NCI-H2081 (cell line): ENCODE results near the gene EFCAB9.
"Not testable (repeated sequence)": the region's sequence is repeated elsewhere in the genome, so short reads cannot be mapped to it uniquely, and the experiment has no call there.

Experiments
- DNase-seq, 2 experiments: peaks; one replicate each; lab custom pipeline; 2025; lab: John Stamatoyannopoulos, UW

Gene EFCAB9

DNA sequence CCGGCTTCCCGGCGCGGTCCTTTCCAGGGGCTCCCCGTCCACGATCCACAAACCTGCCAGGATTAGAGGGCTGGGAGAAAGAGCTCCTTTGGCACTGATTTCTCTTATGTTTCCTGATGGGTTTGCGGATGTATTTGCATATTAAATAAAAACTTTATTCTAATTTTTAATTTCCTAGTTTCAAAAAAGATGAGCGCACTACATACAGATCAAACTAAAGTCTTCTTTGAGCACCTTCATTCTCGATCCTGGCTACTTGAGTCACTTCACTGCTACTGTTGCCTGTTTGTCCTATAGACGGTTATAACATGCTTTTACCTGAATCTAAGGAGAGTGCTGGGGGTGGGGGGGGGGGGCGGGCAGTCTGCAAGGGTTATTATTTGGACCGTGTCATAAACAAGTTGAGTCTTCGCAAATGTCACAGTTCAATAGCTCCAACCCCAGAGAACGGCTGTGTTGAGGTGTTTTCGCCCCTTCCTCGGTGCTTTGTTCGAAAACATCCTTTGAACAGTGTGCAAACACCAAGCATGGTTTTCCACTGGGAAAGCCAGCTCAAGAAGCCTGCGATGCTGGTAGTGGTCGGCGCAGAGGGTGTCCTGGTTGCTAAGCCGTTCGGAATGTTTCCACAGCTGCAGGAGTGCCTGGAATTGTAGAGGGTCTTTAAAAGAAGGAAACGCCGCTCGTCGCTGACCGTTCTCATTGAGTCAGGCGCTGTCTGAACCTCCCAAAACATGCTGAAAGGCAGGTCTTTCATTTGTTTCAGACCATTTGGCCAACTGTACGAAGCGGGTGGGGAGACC lies 4.9 kb upstream of the EFCAB9 start:
- DNase-seq: no peak

GRCh38 chr5:172189693-172190296 lies 4.2 kb upstream of the EFCAB9 start:
- DNase-seq: no peak

DNA sequence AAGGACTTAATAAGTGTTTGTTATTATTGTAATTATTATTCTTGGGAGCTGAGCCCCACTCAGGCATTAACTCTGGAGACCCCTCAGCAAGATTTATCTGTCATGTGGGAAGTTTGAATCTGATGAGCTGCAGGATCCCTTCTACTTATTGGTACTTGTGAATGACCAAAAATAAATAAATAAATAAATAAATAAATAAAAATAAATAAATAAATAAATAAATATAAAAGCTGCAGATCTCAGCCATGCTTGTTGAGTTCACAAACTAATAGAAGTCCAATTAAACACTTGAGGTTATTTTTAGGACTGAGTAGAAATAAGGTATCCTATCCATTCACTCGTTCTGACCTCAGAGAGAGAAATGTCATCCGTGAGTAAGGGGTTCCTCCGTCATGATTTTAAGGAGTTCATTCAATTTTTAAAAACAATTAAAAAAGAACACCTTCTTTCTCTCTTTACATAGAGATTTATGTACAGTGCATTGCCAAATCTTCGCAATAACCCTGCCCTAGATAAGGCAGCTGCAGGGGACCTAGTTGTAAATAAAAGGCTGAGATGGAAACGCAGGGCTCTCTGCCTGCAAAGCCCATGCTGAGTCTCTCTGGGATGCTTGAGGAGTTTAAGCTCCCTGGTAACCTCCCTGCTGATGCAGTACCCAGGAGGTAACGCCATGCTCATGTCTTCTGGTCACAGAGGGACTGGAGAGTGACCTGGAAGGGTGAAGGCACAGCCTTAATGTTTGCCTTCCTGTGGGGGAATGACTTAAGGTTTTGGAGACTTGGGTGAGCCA lies 1.2 kb downstream of the EFCAB9 start:
- no peak for DNase-seq

- not testable (repeated sequence) for DNase-seq
These were observed 3.8 kb downstream of the EFCAB9 start for GRCh38 chr5:172197775-172198174.

GRCh38 chr5:172199446-172199845 lies 5.5 kb downstream of the EFCAB9 start:
- DNase-seq: no peak

DNA sequence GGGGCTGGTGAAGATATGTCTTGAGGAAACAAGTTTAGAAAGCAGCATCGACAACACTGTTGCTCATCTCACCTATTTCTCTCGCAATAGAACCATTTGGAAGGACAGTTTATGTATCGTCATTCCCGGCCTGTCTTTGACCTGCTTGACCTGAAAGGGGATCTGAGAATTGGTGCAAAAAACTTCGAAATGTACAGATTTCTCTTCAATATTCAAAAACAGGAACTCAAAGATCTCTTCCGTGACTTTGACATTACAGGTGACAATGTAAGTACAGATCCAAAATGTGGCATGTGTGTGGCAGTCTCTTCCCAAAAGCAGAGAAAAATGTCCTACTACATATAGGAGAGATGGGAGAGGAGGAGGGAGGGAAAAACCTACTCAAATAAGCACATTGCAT lies 6.5 kb downstream of the EFCAB9 start:
- DNase-seq: no peak

GRCh38 chr5:172205984-172206383 lies 12.0 kb downstream of the EFCAB9 start:
- DNase-seq: not testable (repeated sequence)

DNA sequence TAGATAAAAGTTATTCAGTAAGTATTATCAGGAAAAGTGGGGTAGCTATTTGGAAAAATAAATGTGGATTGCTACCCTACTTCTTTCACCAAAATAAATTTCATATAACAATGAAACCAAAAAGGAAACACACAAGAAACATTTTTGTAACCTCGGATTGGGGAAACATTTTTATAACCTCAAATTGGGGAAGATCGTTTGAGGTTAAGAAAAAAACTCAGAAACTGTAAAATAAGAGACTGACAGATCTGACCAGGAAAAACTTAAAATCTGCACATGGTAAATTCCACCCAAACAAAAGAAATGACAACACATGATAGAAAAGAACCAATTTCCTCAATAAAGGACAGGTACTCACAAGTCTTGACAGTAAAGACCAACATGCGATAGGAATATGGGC lies 13.5 kb downstream of the EFCAB9 start:
- DNase-seq: no peak

- DNase-seq: no peak
These were observed 15.7 kb downstream of the EFCAB9 start for GRCh38 chr5:172209714-172210113.

GRCh38 chr5:172211676-172212075 lies 17.7 kb downstream of the EFCAB9 start:
- DNase-seq: no peak

- no peak for DNase-seq
These were observed 19.2 kb downstream of the EFCAB9 start for GRCh38 chr5:172213126-172213525.

- no peak for DNase-seq
These were observed 22.4 kb downstream of the EFCAB9 start for GRCh38 chr5:172216345-172216744.

DNA sequence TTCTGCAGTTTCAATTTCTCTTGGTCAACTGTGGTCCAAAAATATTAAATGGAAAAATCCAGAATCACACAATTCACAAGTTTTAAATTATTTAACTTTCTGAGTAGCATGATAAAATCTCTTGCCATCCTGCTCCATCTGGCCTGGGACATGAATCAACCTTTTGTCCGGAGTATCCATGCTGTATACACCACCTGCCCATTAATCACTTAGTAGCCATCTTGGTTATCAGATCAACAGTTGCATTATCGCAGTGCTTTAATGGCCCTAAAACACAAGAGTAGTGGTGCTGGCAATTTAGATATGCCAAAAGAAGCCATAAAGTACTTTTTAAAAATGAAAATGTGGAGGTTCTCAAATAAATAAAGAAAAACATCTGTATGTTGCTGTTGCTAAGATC lies 25.3 kb downstream of the EFCAB9 start:
- no peak for DNase-seq

GRCh38 chr5:172223901-172224873 lies 30.2 kb downstream of the EFCAB9 start:
- no peak for DNase-seq

DNA sequence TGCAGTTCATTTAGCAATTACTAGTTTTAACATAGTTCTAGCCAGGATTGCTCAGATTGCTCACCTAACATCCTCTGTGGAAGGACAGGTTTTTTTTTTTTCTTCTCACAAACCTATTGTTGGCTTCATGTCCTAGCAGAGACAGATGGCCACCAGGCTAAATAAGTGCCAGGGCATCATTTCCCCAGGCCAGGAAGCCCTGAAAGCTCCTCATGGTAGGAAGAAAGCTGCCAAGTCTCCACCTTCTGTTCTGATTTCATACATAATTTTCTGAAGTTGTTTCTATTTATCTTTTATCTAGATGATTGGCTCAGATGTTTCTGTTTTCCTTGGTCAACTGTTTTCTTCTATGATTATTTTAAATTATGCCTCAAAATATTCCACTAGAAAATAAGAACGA lies 31.0 kb downstream of the EFCAB9 start:
- DNase-seq: peak in 1 of 2 experiments; percentile 26

DNA sequence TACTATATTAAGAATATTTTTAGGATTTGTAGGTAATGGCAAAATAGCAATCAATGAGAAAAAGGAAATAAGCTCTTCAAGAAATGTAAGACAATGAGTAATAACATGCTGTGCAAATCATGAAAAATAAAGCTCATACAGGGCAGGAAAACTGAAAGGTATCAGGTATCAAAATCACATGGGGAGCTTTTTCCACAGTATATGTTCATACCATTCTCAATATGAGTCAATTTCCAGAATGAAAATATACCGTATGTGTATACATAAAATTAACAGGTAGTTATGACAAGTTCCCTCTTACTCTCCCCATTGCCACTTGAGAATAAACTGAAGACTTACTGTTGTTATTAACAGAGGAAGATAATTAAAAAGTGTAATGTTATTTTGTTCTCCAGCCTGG lies 35.9 kb downstream of the EFCAB9 start:
- DNase-seq: no peak

DNA sequence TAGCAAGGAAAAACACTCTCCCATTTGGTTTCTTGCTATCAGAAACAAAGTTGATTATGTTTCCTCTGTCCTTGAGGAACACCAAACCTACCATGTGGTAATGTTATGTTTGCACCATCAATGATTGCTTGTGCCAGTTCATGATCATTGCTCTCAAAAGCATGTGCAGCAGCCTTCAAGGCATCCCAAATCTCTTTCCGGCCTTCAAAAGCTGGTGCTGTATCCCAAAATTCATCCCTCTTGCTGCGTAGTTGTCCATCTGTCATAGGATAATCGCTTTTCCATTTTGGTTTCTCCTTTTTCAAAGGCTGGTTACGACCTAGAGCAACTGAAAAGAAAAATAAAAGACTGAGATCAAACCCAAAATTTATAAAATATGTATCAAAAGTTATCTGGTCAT lies 40.1 kb downstream of the EFCAB9 start:
- no peak for DNase-seq

DNA sequence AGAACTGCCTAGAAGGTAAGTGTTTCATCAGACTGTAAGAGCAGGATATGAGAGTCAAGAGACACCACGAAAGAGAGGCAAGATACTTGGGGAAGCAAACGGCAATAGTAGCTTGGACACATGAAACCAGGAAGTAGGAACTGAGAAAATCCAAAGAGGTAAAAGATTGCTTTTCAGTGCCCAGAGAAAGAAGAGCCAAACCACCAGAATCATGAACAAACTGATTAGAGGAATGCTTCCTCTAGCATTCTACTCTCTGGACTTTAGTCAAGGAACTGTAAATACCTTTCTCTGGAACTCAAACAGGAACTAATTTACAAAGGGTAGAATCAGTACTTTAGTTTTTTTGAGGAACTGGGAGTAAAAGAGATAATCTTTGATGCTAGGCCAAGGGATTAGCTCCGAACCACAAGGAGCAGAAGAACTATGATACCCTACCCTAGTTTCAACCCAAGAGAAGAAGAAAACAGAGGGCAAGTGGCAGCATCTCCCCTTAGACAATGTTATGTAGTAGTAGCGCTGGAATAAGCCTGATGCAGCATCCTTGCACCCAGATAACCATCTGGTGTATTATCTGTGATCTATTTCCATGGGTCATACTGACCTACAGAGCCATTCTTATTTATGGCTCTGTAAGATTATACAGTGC lies 41.3 kb downstream of the EFCAB9 start:
- no peak for DNase-seq

DNA sequence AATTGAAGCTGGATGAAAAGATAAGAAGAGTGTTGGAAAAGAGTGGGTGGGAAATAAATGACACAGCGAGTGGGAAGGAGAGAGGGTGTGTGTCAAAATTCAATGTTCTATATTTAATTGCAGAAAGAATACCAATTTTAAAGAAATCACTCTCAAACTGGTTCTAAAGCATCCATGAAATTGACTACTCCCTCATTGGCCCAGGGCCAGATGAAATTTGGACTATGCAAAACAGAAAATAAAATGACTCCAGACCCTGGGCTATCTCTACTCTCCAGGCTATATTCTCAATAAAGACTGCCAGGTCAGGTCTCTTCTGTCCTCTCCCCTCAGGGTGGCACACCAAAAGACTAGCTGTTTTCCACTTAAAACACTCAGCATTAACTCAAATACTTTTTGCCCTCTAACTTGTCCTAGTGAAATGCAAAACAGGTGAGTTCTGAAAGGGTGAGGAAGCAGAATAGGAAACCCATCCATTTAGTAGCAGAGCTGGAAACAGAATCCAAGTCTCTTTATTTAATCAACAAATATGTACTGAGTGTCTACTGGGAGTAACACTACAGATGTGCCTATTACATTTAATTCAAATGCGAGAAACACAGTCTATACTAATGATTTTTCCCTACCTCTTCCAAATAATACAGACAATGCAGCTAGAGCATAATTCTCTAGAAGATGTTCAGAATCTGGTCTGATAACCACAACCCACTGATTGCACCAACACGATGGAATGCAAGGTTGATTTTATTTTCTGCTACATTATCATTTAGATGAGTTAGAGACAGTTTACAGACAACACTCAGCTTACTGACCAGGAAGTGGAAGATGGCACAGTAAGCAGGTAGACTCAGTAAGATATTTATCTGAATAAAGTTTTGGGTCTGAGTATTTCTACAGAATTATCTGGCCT lies 42.1 kb downstream of the EFCAB9 start:
- DNase-seq: no peak

DNA sequence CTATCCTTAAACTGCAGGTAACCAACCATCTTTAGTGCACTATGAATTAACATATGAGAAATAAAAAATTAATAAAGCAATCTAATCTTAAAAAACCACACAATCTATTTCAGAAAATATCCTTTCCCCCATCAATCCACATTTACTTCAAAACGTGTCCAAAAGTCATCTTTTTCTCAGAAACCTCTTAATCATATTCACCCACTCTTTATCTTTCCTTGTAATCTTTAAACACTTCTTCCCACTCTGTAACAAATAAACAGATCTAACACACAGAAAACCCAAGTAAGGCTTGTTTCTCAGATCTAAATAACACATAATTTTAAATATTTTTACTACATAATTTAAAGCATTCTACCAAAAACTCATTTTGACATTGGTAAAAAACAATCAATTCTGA lies 44.4 kb downstream of the EFCAB9 start:
- DNase-seq: no peak
